ENCODE results near the gene SPATA20. TPM values are rescaled to one million over a fixed set of nuclear protein-coding genes. Genes with fewer than 3 reads are reported as not detected.
A peak's percentile ranks its signal among the peaks of the same experiment; 100 is the strongest.

Gene SPATA20
- total and polyA plus RNA-seq, 2 of the 13 experiments (the other 11 are each of a cell fraction or from before 2014, with no cell fraction given) = 36.1 to 64.8 TPM

GRCh38 chr17:50514388-50514787 lies 32.6 kb upstream of the SPATA20 start (continued):
- TF ChIP-seq ZNF644 (CRISPR knock-in tag; IDR thresholded peaks at IDR 0.05; ENCODE audit: low read depth) = no peak
- no peak for TF ChIP-seq ZNF543 (CRISPR knock-in tag; IDR thresholded peaks at IDR 0.05)
- no peak for TF ChIP-seq CTCF (CRISPR knock-in tag; IDR thresholded peaks at IDR 0.05)
- no peak for TF ChIP-seq TBL1XR1 (IDR thresholded peaks at IDR 0.05; ENCODE audit: borderline replicate concordance, low read length, partially characterized antibody)
- TF ChIP-seq TFAP4 (IDR thresholded peaks at IDR 0.05; ENCODE audit: borderline replicate concordance, low read depth) = no peak
- TF ChIP-seq ARID2 (CRISPR knock-in tag; IDR thresholded peaks at IDR 0.05; ENCODE audit: borderline replicate concordance) = no peak
- TF ChIP-seq ZNF557 (CRISPR knock-in tag; IDR thresholded peaks at IDR 0.05) = no peak
- no peak for TF ChIP-seq ZBTB7A (CRISPR knock-in tag; IDR thresholded peaks at IDR 0.05)
- no peak for TF ChIP-seq ZFAT (CRISPR knock-in tag; conservative IDR thresholded peaks at IDR 0.05)
- TF ChIP-seq TRIM24 (CRISPR knock-in tag; IDR thresholded peaks at IDR 0.05) = no peak
- no peak for TF ChIP-seq SOX5 (CRISPR knock-in tag; IDR thresholded peaks at IDR 0.05; ENCODE audit: borderline replicate concordance)
- no peak for TF ChIP-seq ZHX1 (CRISPR knock-in tag; IDR thresholded peaks at IDR 0.05; ENCODE audit: low read depth)
- TF ChIP-seq ZNF3 (CRISPR knock-in tag; IDR thresholded peaks at IDR 0.05) = no peak
- no peak for TF ChIP-seq PHF21A (CRISPR knock-in tag; IDR thresholded peaks at IDR 0.05)
- TF ChIP-seq FOXO1 (CRISPR knock-in tag; IDR thresholded peaks at IDR 0.05) = no peak
- TF ChIP-seq SP1 (IDR thresholded peaks at IDR 0.05) = no peak
- TF ChIP-seq SP1 (CRISPR knock-in tag; IDR thresholded peaks at IDR 0.05) = no peak
- TF ChIP-seq, protein P1, sequence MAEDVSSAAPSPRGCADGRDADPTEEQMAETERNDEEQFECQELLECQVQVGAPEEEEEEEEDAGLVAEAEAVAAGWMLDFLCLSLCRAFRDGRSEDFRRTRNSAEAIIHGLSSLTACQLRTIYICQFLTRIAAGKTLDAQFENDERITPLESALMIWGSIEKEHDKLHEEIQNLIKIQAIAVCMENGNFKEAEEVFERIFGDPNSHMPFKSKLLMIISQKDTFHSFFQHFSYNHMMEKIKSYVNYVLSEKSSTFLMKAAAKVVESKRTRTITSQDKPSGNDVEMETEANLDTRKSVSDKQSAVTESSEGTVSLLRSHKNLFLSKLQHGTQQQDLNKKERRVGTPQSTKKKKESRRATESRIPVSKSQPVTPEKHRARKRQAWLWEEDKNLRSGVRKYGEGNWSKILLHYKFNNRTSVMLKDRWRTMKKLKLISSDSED (CRISPR knock-in tag; IDR thresholded peaks at IDR 0.05) = no peak
- TF ChIP-seq ZNF563 (CRISPR knock-in tag; IDR thresholded peaks at IDR 0.05) = peak; percentile 93
- no peak for TF ChIP-seq TCF7L2 (IDR thresholded peaks at IDR 0.05; ENCODE audit: low read depth, low read length)
- TF ChIP-seq ZBTB38 (CRISPR knock-in tag; IDR thresholded peaks at IDR 0.05) = no peak
- TF ChIP-seq HOXA7 (CRISPR knock-in tag; IDR thresholded peaks at IDR 0.05) = no peak
- TF ChIP-seq, protein P2, sequence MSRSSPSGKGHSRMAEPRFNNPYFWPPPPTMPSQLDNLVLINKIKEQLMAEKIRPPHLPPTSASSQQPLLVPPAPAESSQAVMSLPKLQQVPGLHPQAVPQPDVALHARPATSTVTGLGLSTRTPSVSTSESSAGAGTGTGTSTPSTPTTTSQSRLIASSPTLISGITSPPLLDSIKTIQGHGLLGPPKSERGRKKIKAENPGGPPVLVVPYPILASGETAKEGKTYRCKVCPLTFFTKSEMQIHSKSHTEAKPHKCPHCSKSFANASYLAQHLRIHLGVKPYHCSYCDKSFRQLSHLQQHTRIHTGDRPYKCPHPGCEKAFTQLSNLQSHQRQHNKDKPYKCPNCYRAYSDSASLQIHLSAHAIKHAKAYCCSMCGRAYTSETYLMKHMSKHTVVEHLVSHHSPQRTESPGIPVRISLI (CRISPR knock-in tag; IDR thresholded peaks at IDR 0.05; ENCODE audit: borderline replicate concordance) = no peak
- no peak for TF ChIP-seq SMAD9 (CRISPR knock-in tag; IDR thresholded peaks at IDR 0.05)
- TF ChIP-seq ZC3H4 (CRISPR knock-in tag; IDR thresholded peaks at IDR 0.05; ENCODE audit: borderline replicate concordance) = no peak
- TF ChIP-seq NR2F6 (IDR thresholded peaks at IDR 0.05) = peak; percentile 45
- peak; percentile 55 for TF ChIP-seq NR2F6 (CRISPR knock-in tag; IDR thresholded peaks at IDR 0.05)

Measured in HepG2 (cell line).